GM04503 (cell line): Measurements from ENCODE around the gene FAM136A.
A peak's percentile ranks its signal among the peaks of the same experiment; 100 is the strongest.
"Not testable (repeated sequence)": the region's sequence is repeated elsewhere in the genome, so short reads cannot be mapped to it uniquely, and the experiment has no call there.

ENCODE experiments used
- DNase-seq: peaks from one replicate; pipeline ENCODE4 v3.0.0-alpha.2; 2012; ENCODE audit warnings: low read depth

Gene FAM136A

DNA sequence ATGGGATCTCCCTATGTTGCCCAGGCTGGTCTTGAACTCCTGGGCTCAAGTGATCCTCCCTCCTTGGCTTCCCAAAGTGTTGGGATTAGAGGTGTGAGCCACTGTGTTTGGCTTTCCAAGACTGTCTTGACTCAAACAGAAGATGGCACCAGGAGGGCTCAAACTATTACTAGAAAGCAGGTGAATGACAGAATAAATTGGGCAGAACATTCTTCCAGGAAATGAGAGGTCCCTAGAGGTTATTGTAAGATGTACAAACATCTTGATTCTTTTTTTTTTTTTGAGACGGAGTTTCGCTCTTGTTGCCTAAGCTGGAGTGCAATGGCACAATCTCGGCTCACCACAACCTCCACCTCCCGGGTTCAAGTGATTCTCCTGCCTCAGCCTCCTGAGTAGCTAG lies 4.0 kb downstream of the FAM136A start:
- not testable (repeated sequence) for DNase-seq

GRCh38 chr2:70283500-70284191 lies 18.2 kb downstream of the FAM136A start:
- DNase-seq = no peak

DNA sequence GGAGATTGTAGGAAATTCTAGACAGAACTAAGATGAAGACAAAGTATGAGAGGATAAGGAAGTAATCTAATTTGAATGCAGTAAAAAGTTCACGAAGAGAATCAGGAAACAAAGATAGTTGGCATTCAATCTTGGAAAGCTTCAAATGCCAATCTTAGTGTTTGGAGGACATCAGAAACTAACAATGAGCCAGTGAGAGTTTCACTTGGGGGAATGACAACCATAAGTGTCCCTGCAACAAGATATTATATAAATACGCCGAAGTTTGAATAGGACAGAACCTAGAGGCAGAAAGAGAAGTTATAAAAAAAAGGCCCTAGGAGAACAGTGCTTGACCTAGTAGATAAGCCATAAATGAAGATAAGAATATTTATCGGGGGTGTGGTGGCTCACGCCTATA lies 19.4 kb downstream of the FAM136A start:
- DNase-seq = no peak

GRCh38 chr2:70280242-70280798 lies 21.5 kb downstream of the FAM136A start:
- no peak for DNase-seq

DNA sequence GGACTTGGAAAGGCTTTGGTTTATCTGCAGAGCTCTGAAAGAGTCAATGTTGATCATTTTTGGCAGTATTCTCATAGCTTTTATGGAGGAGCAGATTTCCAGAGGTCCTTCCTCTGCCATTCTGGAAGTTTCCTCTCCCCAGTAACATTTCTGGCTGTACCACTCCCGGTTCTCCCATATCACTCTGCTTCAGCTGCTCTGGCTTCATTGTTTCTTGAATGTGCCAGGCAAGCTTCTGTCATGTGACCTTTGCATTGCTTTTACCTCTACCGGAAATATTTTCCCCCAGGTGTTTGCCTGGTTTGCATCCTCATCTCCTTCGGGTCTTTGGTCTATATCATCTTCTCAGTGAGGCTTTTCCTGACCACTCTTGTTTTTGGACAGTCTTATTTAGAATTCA lies 31.5 kb downstream of the FAM136A start:
- no peak for DNase-seq

DNA sequence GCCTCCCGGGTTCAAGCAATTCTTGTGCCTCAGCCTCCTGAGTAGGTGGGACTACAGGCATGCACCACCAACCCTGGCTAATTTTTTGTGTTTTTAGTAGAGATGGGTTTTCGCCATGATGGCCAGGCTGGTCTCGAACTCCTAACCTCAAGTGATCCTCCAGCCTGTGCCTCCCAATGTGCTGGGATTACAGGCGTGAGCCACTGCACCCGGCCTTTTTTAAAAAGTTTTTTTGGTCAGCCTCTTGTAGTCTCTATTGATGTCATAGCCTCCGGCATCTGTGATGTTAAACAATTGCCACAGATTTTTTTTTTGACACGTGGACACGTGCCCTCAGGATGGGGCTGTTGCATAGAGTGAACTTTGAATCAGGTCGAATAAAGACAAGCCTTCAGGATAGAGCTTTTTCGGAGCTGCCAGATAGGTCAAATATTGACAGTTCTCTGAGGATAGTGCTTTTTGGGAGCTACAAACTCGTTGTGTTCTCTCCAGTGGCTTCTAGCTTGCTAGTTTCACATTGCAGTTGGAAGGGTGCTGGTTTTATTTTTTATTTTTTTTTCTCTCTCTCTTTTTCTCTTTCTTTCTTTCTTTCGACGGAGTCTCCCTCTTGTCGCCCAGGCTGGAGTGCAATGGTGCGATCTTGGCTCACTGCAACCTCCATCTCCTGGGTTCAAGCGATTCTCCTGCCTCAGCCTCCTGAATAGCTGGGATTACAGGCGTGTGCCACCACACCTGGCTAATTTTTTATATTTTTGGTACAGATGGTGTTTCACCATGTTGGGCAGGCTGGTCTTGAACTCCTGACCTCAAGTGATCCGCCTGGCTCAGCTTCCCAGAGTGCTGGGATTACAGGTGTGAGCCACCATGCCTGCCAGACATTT lies 32.2 kb downstream of the FAM136A start:
- DNase-seq = not testable (repeated sequence)

- DNase-seq = not testable (repeated sequence)
These were observed 34.9 kb downstream of the FAM136A start for GRCh38 chr2:70266925-70267324.

DNA sequence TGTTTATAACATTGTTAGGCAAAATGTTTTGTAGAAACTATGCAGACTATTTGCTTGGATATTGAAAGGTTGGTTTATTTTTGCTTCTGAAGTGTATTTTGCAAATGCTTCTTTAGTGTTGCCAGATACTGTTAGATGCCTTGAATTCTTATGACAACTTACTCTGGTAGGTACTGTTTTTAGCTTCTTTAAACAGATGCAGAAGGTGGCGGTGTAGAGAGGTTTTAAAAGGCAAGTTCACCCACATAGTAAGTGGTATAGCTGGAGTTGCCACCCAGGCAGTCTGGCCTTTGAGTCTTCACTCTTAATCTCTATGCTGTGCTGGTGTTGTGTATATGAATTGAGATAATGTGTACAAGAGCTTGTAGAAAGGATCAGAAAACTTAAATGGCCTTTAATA lies 40.4 kb downstream of the FAM136A start:
- no peak for DNase-seq

- DNase-seq = no peak
These were observed 43.4 kb downstream of the FAM136A start for GRCh38 chr2:70258532-70258875.

- DNase-seq = no peak
These were observed 46.1 kb downstream of the FAM136A start for GRCh38 chr2:70255637-70256314.

- DNase-seq = no peak
These were observed 51.4 kb downstream of the FAM136A start for GRCh38 chr2:70250434-70250833.

GRCh38 chr2:70248181-70248847 lies 53.6 kb downstream of the FAM136A start, which contains the start of gene TIA1:
TSS of gene TIA1 (minus strand) at chr2:70248628. CDS start at chr2:70248430, 198 bp downstream.
- peak; percentile 77 for DNase-seq

- DNase-seq = no peak
These were observed 54.3 kb downstream of the FAM136A start for GRCh38 chr2:70247364-70248180.
